ES-I3 (cell line): Measurements from ENCODE around the gene NOG.

Source experiments
- H3K36me3 ChIP-seq: 2 replicates; pipeline ENCODE4 v1.6.1; 2013; ENCODE audit warnings: mild to moderate bottlenecking, low read length, control low read depth, moderate library complexity; ENCODE audit not compliant: insufficient read depth
- H3K4me1 ChIP-seq: 2 replicates; pipeline ENCODE4 v1.6.1; 2013; ENCODE audit warnings: mild to moderate bottlenecking, control low read depth, low read length; ENCODE audit not compliant: insufficient read depth
- H3K9ac ChIP-seq: 2 replicates; pipeline ENCODE4 v1.6.1; 2013; ENCODE audit warnings: low read depth, mild to moderate bottlenecking, low read length, moderate library complexity
- H3K9me3 ChIP-seq: 2 replicates; pipeline ENCODE4 v1.6.1; 2013; ENCODE audit warnings: mild to moderate bottlenecking, low read length, moderate library complexity; ENCODE audit not compliant: control insufficient read depth, insufficient read depth

NOG gene

GRCh38 chr17:56593646-56594319 is at the start of gene NOG:
TSS of gene NOG (plus strand) at chr17:56593699. CDS start at chr17:56594224, 525 bp downstream.
- H3K36me3 ChIP-seq: no peaks in the 10 kb centered on the region
- H3K4me1 ChIP-seq: peaks cover 18% of the 10 kb centered on the region; the same call in 1 of the 2 replicates
- H3K9me3 ChIP-seq: no peaks in the 10 kb centered on the region
- H3K9ac ChIP-seq: peak within 1 kb of the TSS; percentile 84

GRCh38 chr17:56545106-56545505 is 48.4 kb upstream of the NOG start:
- Histone ChIP-seq H3K9ac (no peak overlapping the region), H3K4me1 (no peaks in the 10 kb centered on the region), H3K36me3 (no peaks in the 10 kb centered on the region), H3K9me3 (no peaks in the 10 kb centered on the region)

GRCh38 chr17:56545930-56546329 is 47.6 kb upstream of the NOG start:
- no peaks in the 10 kb centered on the region for H3K4me1 ChIP-seq
- H3K9me3 ChIP-seq: no peaks in the 10 kb centered on the region
- H3K9ac ChIP-seq: no peak overlapping the region
- H3K36me3 ChIP-seq: no peaks in the 10 kb centered on the region

- 0 out of 2 replicates have a peak, but pooled peaks cover 2% of the 10 kb centered on the region for H3K9me3 ChIP-seq
- no peaks in the 10 kb centered on the region for H3K4me1 ChIP-seq
- no peak overlapping the region for H3K9ac ChIP-seq
- no peaks in the 10 kb centered on the region for H3K36me3 ChIP-seq
These were observed 44.8 kb upstream of the NOG start for GRCh38 chr17:56548661-56549060.

- H3K4me1 ChIP-seq: no peaks in the 10 kb centered on the region
- no peaks in the 10 kb centered on the region for H3K36me3 ChIP-seq
- 0 out of 2 replicates have a peak, but pooled peaks cover 2% of the 10 kb centered on the region for H3K9me3 ChIP-seq
- no peak overlapping the region for H3K9ac ChIP-seq
These were observed 44.0 kb upstream of the NOG start for GRCh38 chr17:56549501-56549900.

GRCh38 chr17:56557682-56558081 is 35.8 kb upstream of the NOG start:
- no peak overlapping the region for H3K9ac ChIP-seq
- no peaks in the 10 kb centered on the region for H3K9me3 ChIP-seq
- H3K36me3 ChIP-seq: no peaks in the 10 kb centered on the region
- no peaks in the 10 kb centered on the region for H3K4me1 ChIP-seq

GRCh38 chr17:56558088-56558487 is 35.4 kb upstream of the NOG start:
- H3K36me3 ChIP-seq: no peaks in the 10 kb centered on the region
- no peak overlapping the region for H3K9ac ChIP-seq
- no peaks in the 10 kb centered on the region for H3K9me3 ChIP-seq
- no peaks in the 10 kb centered on the region for H3K4me1 ChIP-seq

- Histone ChIP-seq H3K9me3 (no peaks in the 10 kb centered on the region), H3K36me3 (no peaks in the 10 kb centered on the region), H3K4me1 (no peaks in the 10 kb centered on the region), H3K9ac (no peak overlapping the region)
These were observed 23.3 kb upstream of the NOG start for GRCh38 chr17:56570199-56570598.

- no peak overlapping the region for H3K9ac ChIP-seq
- H3K9me3 ChIP-seq: no peaks in the 10 kb centered on the region
- no peaks in the 10 kb centered on the region for H3K4me1 ChIP-seq
- no peaks in the 10 kb centered on the region for H3K36me3 ChIP-seq
These were observed 22.0 kb upstream of the NOG start for GRCh38 chr17:56571456-56571855.

- H3K4me1 ChIP-seq: peaks cover 9% of the 10 kb centered on the region
- H3K9ac ChIP-seq: no peak overlapping the region
- no peaks in the 10 kb centered on the region for H3K9me3 ChIP-seq
- H3K36me3 ChIP-seq: no peaks in the 10 kb centered on the region
These were observed 16.2 kb upstream of the NOG start for GRCh38 chr17:56577190-56577842.

GRCh38 chr17:56577843-56578204 is 15.7 kb upstream of the NOG start:
- Histone ChIP-seq H3K9ac (no peak overlapping the region), H3K4me1 (peaks cover 9% of the 10 kb centered on the region), H3K9me3 (no peaks in the 10 kb centered on the region), H3K36me3 (no peaks in the 10 kb centered on the region)

GRCh38 chr17:56581635-56582627 is 11.6 kb upstream of the NOG start:
- Histone ChIP-seq H3K9me3 (no peaks in the 10 kb centered on the region), H3K4me1 (peaks cover 9% of the 10 kb centered on the region), H3K9ac (no peak overlapping the region), H3K36me3 (no peaks in the 10 kb centered on the region)

- no peaks in the 10 kb centered on the region for H3K36me3 ChIP-seq
- no peak overlapping the region for H3K9ac ChIP-seq
- no peaks in the 10 kb centered on the region for H3K4me1 ChIP-seq
- no peaks in the 10 kb centered on the region for H3K9me3 ChIP-seq
These were observed 9.7 kb upstream of the NOG start for GRCh38 chr17:56583772-56584171.

- Histone ChIP-seq H3K9me3 (no peaks in the 10 kb centered on the region), H3K4me1 (peaks cover 8% of the 10 kb centered on the region; the same call in 1 of the 2 replicates)
These were observed 6.2 kb upstream of the NOG start for GRCh38 chr17:56587298-56587697.

More at GRCh38 chr17:56587298-56587697, 6.2 kb upstream of the NOG start:
- Histone ChIP-seq H3K9ac (no peak overlapping the region), H3K36me3 (no peaks in the 10 kb centered on the region)
